Muscle of back (tissue), 13 donors: ENCODE measurements around the gene CALML4. TPM values are rescaled to one million over a fixed set of nuclear protein-coding genes. Genes with fewer than 3 reads are reported as not detected.
"Not testable (repeated sequence)": the region's sequence is repeated elsewhere in the genome, so short reads cannot be mapped to it uniquely, and the experiment has no call there.

Experiments
- DNase-seq, 3 donors: peaks; one replicate each; pipeline versions ENCODE4 v3.0.0 to v3.0.0-alpha.2; 2013
- long read RNA-seq, 9 donors: transcript quantifications; one replicate each; lab custom pipeline, GENCODE V29; 2026
- polyA plus RNA-seq, 10 donors: library from polyadenylated mRNA; unstranded; fragments of 120-200 nt; gene quantifications; one replicate each; pipeline ENCODE4 v1.2.1, GENCODE V29; 2013; ENCODE audit not compliant: insufficient read length in 10 of 10

Gene CALML4
- polyA plus RNA-seq, result 1 to 10 TPM; 6.0 to 9.3 (median 7.3) TPM
- long read RNA-seq, donor 1, partial matches to known transcripts, result 0 of 1 reads
- long read RNA-seq, donor 1, other reads (novel, unspliced or antisense), result 0 of 1 reads
- long read RNA-seq, donor 2, partial matches to known transcripts, result 0 of 2 reads
- long read RNA-seq, donor 2, other reads (novel, unspliced or antisense), result 0 of 2 reads
- long read RNA-seq, donor 3, result 0 reads
- long read RNA-seq, donor 4, full-length matches to known transcripts, result 2 of 2 reads
- long read RNA-seq, donor 4, partial matches to known transcripts, result 0 of 2 reads
- long read RNA-seq, donor 4, other reads (novel, unspliced or antisense), result 0 of 2 reads
- long read RNA-seq, donor 5, partial matches to known transcripts, result 0 of 5 reads
- long read RNA-seq, donor 5, other reads (novel, unspliced or antisense), result 0 of 5 reads
- long read RNA-seq, donor 6, partial matches to known transcripts, result 0 of 3 reads
- long read RNA-seq, donor 6, other reads (novel, unspliced or antisense), result 0 of 3 reads
- long read RNA-seq, donor 7, partial matches to known transcripts, result 0 of 3 reads
- long read RNA-seq, donor 7, other reads (novel, unspliced or antisense), result 0 of 3 reads
- long read RNA-seq, donor 8, full-length matches to known transcripts, result 3 of 3 reads
- long read RNA-seq, donor 8, partial matches to known transcripts, result 0 of 3 reads
- long read RNA-seq, donor 8, other reads (novel, unspliced or antisense), result 0 of 3 reads
- long read RNA-seq, donor 9, full-length matches to known transcripts, result 2 of 2 reads
- long read RNA-seq, donor 9, partial matches to known transcripts, result 0 of 2 reads
- long read RNA-seq, donor 9, other reads (novel, unspliced or antisense), result 0 of 2 reads

GRCh38 chr15:68204776-68205557 lies at the start of gene CALML4:
CALML4 (minus strand) TSS chr15:68205332; CDS start chr15:68205247, 85 bp downstream.
- DNase-seq, result peak in 2 of 3 donors; percentile 76 to 90

- DNase-seq, result peak; percentile 66 to 82 (median 69)
These were observed 47.9 kb upstream of the CALML4 start for GRCh38 chr15:68252925-68253534.

- no peak for DNase-seq
These were observed 44.1 kb upstream of the CALML4 start for GRCh38 chr15:68249058-68249713.

GRCh38 chr15:68244235-68244634 lies 39.1 kb upstream of the CALML4 start:
- no peak for DNase-seq

- no peak for DNase-seq
These were observed 36.2 kb upstream of the CALML4 start for GRCh38 chr15:68241088-68241935.

- DNase-seq, result no peak
These were observed 33.9 kb upstream of the CALML4 start for GRCh38 chr15:68239025-68239424.

- DNase-seq, result no peak
These were observed 29.9 kb upstream of the CALML4 start for GRCh38 chr15:68235022-68235421.

- not testable (repeated sequence) for DNase-seq
These were observed 29.4 kb upstream of the CALML4 start for GRCh38 chr15:68234520-68234919.

- no peak for DNase-seq
These were observed 28.9 kb upstream of the CALML4 start for GRCh38 chr15:68234060-68234459.

GRCh38 chr15:68232937-68233336 lies 27.8 kb upstream of the CALML4 start:
- DNase-seq, result no peak

- DNase-seq, result no peak
These were observed 27.3 kb upstream of the CALML4 start for GRCh38 chr15:68232449-68232848.

GRCh38 chr15:68231102-68231818 lies 26.1 kb upstream of the CALML4 start:
- no peak for DNase-seq

GRCh38 chr15:68230157-68231100 lies 25.3 kb upstream of the CALML4 start:
- peak in 1 of 3 donors; percentile 18 for DNase-seq

GRCh38 chr15:68229386-68230156 lies 24.4 kb upstream of the CALML4 start, which contains the start of gene CLN6:
CLN6 (minus strand) TSS chr15:68229728; CDS start chr15:68229584, 144 bp downstream.
- peak; percentile 80 to 94 (median 85) for DNase-seq

GRCh38 chr15:68228971-68229385 lies 23.8 kb upstream of the CALML4 start:
- no peak for DNase-seq

- DNase-seq, result peak in 1 of 3 donors; percentile 39
These were observed 23.2 kb upstream of the CALML4 start for GRCh38 chr15:68228143-68228970.
